GM21528 (cell line): Measurements from ENCODE around the gene AUTS2.

ENCODE experiments used
- ATAC-seq: cut with Tn5 transposase; IDR thresholded peaks from one replicate; pipeline ENCODE4 v1.9.1; 2021; ENCODE audit warnings: mild to moderate bottlenecking, moderate library complexity; ENCODE audit not compliant: unreplicated experiment, low FRiP score

The AUTS2 gene

DNA sequence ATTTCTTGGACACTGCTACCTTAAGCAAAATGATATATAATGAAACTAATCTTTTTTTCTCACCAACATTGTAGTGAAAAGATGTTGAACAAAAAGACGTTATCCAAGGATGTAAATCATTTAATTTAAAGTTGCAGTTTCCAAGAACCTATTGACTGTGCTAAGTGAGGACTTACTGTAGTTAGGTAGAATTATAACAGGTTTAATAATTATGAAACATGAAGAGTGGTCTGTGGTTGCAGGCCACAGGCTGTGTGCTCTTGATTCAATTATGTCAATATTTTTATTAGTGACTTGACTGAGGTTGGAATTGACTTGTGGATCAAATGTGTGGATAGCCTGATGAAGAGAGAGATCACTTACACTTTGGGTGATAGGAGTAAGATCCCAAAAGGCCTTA lies 478.1 kb downstream of the AUTS2 start:
- ATAC-seq, result no peak

DNA sequence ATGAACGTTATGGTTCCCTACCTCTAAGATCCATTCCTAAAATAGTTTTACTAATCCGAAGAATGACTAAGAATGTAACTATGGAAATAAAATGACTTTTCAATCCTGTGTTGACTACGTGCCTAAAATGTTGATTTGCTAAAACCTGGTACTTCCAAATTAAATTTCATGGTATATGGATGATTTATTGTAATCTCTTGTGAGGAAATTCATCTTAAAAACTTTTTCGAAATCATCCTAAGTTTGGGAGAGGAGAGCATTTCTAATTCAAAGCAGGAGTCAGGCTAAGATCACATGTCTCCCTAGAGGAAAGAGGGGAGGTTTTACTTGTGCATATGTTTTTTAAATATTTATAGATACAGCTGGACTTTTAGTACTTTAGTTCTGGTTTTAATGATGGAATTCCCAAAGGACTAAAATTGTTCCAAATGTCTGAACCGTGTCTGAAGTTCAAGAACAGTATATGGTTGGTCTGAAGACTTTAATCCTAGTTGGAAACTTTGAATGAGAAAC lies 483.9 kb downstream of the AUTS2 start:
- no peak for ATAC-seq

DNA sequence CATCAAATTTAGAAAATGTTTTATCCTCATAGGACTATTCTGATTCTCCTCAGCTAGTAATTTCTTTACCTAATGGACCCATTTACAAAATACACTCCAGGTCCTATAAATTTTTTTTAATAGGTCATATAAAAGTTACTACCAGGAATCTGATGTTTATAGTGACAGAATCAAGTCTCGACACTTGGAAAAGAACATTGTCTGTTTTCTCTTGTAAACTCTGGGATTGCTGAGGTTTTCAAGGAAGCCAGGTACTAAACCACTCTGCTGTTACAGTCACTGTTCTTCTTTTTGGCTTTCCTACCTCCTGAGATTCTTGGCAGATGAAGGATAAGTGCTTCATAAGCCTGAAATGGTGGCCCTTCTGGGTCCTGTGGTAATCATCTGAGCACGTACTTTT lies 493.1 kb downstream of the AUTS2 start:
- ATAC-seq, result no peak

DNA sequence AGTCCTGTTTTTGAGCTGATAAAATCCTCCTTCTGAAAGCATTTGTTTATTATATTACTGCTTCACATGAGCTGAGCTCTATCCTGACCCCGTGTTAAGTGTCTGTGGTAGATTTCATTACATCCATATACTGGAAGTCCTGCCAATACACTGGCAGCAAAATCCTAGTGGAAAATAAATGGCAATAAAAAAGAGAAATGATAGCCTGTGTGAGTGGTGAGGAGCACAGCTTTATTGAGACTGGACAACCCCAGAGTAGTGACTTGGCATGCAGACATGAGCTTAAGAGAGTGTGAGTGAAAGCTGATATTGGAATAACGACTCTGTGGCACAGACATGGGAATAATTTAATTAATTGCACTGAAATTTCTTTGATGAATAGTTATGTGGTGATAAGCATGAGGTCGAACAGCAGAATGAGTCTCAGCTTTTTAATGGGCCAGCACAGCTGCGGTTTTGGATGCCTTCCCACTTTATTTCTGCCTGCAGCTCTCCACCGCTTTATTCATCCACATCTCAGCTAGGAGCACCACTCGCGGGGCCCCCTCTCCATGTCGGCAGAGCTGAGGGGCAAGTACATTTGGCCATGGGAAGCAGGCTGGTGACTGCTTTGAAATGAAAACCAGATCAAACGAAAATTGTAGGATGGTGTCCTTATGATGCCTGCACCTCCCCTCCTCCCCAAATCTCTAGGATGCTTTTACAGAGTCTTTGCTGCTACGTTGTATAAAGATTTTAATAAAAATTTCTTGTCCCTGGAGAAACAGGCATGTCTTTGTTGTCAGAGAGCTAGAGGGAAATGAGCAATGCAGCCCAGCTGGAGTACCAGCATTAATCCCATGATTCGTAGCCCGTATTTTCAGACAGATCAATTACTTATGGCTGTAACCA lies 494.3 kb downstream of the AUTS2 start:
- ATAC-seq, result no peak

DNA sequence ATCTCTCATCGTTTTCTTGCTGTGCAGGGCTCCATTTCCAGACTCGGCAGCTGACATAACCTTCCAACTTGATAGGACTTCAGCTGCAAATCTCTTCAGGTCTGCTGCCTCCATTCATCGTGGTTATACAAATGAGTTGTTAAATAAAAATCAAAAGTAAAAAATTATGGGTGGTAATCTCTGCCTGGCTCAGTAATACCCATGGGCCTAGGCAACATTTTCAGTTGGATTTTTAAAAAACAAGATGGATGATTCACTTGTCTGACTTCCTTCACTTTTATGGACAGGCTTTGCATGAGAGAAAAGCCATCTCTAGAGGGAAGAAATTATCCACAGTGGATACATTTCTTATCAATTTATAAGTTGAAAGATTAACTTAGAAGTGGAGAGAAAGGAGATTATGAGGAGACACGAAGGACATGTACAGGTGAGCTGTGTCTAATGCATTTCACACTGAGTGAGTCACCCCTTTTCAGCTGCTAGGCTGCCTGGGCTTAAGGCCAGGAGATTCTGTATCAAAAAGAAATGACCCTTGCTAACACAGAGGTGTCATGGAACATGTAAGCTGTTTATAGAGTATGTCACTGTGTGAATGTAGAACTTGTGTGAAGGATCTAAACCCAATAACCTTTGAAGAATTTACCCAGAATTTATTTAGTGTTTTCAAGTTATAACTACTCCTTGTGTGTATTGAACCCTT lies 495.1 kb downstream of the AUTS2 start:
- ATAC-seq, result no peak

DNA sequence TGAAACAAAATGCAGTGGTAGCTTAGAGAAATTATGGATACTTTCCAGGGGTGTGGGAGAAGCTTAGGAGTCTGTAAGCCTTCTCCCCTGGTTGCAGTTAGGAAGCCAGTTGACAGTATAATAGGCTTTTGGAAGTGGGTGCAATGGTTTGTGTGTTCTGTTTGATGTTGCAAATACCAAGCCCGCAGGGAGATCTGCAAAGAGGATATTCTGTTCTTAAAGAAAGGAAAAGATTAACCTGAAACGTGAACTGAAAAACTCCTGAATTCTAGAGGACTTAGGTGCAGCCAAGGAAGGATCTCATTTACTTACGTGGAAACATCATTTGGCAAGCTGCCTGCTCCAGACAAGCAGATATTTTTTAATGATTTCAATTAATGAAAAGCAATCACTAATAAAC lies 496.6 kb downstream of the AUTS2 start:
- ATAC-seq, result no peak

DNA sequence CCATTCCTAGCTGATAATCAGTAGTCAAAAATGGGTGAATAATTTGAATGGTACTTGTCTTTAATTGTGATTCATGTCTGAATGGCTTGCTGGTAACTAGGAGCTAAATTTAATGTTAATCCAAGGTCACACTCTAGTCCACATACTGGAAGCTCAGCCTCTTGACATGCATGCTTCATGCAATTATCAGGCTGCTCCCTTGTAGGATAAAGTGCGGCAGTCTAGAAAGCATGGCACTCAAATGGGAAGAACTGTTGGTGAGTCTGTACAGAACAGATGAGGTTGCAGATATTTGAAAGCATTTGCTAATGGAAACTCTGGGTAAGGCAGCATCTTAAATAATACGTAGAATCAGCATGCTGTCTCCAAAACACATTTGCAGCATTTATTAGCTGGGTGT lies 499.4 kb downstream of the AUTS2 start:
- ATAC-seq, result no peak

DNA sequence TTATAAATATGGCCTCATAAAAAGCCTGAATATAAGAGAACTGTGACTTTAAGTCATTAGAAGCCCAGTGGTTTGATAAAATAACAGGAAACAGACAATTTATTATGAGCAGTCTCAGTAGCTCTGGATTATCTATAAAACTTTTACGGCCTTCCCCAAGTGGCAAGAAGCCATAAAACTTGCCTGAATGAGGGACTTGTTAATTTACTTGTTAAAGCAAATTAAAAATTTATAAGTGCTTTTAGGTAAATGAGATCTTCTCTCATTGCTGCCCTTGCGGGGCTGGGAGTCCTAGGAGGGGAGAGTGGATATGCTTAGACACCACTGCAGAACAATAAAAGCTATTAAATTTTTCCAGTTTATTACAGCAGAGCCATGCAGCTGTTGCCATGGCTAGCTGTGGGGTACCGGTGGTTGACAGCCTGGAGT lies 499.9 kb downstream of the AUTS2 start:
- ATAC-seq, result no peak

DNA sequence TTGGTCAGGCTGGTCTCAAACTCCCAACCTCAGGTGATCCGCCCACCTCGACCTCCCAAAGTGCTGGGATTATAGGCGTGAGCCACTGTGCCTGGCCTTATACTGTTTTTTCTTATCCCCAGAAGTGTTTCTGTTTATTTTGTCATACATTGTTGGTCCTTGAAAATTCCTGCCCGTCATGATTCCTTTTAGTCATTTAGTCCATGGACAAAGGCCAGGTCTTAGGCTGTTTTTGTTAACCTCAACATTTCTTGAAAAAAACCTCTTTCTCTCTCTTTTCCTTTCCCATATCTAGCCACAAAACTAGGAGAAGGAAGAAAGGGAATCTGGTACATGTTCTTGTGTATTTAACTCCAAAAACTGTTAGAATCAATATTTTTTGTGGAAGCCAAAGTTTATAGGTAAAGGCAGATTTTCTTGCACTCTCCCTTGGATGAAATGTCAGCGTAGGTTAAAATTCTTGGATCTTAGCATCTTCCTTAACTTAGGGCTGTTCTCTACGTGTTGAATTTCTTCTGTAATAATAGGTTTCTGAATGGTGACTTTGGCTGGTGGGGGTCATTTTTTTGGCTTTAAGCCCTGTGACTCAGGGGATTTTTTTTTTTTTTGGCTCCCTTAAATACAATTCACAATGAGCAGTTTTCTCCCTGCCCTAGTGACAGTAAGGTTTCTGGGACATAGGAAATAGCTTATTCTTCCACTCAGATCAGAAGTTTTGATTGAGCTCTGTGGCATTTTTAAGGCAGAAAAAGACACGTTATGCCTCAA lies 500.8 kb downstream of the AUTS2 start:
- ATAC-seq, result no peak

DNA sequence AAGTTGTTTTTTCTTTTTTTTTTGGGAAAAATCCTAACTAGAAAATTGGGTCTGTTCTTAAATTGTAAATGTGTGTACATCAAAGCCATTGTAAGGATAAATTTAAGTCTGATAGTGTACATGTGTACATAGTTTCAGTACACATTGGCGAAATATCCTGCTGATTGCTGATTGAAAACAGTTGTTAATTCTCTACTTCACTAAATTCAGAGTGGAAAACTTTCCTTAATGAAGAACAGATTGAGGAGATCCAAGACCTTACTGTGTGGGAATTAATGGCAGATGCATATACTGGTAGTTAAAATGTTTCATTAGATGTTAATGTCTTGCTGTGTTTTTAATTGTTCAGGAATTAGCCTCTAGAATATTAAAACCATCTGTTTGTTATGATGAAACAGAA lies 506.0 kb downstream of the AUTS2 start:
- no peak for ATAC-seq

DNA sequence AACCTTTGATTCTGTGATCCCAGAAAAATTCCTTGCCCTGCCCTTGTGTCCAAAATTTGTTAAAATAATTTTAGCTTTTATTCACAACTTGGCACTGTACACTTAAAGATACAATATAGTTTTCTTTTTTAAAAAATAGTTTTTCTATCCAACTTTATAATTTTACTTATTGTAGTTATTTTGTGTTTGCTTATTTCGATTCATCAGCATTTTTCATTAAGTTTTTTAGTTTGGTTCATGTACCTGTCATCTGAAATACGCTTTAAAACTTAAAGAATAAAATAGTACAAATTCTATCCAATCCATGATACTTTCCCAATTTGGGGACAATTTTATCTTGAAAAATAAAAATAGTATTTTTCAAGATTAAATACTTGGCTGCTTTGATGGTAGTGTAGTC lies 514.8 kb downstream of the AUTS2 start:
- no peak for ATAC-seq

DNA sequence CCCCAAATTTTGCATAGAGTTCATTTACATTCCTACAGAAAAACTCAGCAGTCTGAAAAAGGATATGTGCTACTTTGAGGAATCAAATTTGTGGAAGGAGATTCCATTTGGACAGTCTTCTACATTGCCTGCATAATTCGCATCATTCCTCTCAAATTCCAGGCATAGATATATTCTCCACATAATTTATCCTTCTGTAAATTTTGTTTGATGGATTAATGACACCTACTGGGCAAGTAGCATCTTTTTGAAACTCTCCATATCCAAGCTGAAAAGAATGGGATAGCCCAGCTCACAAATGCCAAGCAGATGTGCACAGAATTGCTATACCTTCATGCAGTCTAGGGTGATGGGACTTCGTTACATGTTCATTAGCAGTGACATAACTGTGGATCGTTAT lies 515.3 kb downstream of the AUTS2 start:
- ATAC-seq, result no peak

DNA sequence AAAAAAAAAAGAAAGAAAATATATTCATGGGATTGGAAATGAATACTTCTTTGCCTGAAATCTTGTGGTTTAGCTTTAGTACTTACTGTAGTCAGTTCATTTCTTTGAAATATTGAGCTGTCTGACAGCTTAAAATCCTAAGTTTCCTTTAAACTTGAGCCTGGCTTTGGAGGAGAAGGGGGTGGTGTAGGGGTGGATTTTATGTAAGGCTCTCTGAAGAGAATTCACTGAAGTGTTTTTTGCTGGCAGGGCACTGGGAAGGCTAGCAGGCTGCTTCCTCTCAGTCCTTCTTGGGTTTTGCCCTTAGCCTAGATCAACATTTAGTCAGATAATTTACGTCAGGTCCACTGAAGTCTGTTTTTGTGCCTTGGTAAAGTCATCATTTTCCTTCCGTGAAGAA lies 516.5 kb downstream of the AUTS2 start:
- ATAC-seq, result no peak

DNA sequence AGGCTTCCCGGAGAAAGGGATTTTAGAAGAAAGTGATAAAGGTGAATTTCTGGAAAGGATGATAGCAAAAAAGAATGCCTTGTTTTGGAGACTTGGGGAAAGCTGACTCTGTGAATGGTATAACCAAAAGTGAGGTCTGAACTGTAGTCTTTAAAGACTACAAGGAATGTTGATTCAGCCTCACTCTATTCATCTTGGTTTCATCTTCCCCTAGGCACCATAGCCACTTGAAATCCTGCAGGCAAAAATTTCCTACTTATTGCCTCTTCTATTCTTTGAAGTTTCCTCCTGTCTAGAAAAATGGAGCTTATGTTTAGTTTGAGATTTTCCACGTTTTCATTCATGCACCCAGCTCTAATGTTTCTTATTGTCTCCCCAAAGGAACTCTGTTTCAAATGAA lies 518.0 kb downstream of the AUTS2 start:
- no peak for ATAC-seq

DNA sequence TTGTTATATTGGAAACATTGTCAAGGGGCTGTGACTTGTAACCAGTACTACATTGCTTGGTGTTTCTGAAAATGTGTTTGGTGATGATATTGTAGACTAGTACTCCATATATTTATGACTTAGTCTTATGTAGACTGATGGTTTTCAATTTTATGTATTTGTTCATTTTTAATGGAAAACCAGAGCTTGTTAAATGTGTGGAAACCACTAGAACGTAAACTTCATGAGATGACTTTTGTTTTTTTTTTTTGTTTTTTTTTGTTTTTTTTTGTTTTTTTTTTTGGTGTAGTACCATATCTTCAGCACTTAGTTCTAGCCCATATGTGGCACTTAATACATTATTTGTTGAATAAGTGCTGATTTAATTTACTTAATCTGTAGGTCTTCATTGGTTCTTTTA lies 518.6 kb downstream of the AUTS2 start:
- no peak for ATAC-seq

DNA sequence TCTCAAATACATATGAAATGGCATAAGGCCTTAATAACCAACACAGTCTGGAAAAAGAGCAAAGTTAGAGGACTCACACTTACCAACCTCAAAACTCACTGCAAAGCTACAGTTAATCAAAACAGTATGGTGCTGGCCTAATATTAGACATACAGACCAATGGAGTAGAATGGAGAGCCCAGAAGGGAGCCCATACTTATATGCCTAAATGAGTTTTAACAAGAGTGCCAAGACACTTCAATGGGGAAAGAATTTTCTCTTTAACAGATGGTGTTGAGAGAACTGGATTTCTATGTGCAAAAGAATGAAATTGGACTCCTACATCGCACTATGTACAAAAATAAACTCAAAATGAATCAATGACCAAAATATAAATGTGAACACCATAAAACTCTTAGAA lies 522.6 kb downstream of the AUTS2 start:
- no peak for ATAC-seq

DNA sequence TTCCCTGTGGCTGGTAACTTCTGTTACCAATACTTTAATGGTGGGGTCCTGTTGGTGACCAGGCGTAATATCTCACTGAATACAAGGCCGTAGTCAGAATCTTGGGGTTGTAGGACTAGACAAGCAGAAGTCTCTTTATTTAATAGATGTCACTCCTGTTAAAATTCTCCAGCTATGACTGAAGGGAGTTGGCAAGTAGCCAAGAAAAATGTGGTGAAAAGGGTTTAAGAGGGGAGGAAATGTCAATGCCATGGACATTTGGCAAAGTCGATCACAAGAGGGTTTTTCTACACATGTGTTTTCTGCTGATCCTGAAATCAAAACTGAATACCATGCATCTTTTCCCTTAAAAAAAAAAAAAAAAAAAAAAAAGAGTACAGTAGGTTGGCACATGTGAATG lies 533.5 kb downstream of the AUTS2 start:
- no peak for ATAC-seq

DNA sequence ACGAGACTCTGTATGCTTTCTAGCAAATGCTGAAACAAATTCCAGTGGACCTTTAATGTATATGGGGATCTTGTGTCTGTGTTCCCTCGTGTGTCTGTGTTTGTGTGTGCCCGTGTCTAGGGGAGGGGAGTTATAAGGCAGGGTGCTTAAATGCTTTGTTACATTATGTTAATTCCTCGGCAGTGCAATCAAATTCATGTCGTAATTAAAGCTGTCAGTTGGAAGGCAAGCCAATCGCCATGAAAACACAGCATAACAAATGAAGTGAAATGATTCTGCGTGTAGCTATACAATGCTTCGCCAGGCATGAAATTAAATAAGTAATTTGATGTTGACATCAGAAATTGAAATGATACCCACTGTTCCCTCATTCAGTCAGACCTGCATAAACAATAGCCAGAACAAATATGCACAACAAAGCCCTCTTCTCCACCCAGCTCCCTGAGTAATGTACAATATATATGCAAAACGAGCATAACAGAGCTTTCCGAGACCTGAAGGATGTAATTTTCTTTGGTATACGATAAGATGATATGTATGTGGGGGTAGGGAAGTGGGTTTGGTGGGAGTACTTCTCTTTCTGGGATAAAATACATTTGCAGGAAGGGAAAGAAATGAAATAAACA lies 534.1 kb downstream of the AUTS2 start:
- ATAC-seq, result no peak

DNA sequence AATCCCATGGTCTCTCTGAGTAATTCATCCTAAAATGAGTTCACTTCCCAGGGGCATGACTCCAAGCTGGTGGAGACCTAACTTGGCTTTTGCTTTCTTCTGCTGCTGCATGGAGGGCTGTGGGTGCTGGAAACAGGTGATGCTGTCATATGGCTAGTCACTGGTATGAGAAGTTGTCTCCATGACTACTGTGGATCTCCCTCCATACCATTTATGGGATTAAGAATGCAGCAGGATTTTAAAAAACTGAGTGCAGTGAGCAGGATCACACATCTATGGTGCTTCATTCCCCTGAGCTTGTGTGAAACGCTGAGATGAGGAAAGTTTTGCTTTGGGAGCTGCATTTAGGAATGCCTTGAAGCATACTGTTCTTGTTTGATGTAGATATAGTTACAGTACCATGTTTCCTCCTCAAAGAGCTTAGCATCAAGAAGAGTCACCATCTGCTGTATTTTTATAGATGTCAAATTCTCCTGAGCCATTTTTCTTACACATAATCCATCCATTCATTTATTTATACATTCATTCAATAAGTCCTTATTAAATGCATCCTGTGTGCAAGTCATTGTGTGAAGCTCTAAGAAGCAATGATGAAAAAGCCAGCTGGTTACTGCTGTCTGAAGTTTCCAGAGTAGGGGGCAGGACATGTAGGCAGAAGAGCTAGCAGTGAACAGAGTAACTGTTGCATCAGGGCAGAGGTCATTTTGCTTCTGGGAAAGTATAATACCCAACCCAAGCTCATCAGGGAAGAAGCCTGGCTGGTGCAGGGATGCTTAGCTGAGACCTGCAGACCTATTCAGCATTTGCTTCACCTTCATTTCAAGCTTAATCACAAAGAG lies 534.8 kb downstream of the AUTS2 start:
- no peak for ATAC-seq
